Liver (tissue), 9 donors: ENCODE data around the gene DNAH5. TPM values are rescaled to one million over a fixed set of nuclear protein-coding genes. Genes with fewer than 3 reads are reported as not detected.

ENCODE experiments used
- DNase-seq: peaks from one replicate; pipeline ENCODE4 v3.0.0-alpha.2; 2017; ENCODE audit warnings: low spot score
- H3K27ac ChIP-seq, 2 donors: one replicate each; pipeline ENCODE4 v1.7.0; 2013; ENCODE audit warnings: inconsistent platforms in 2 of 2, low read length in 2 of 2, control low read depth in 1 of 2, low read depth in 1 of 2, mild to moderate bottlenecking in 1 of 2
- H3K27me3 ChIP-seq, 4 donors: one replicate each; pipeline versions ENCODE4 v1.6.1 to v1.7.0; 2013; ENCODE audit warnings: low read length in 3 of 4, inconsistent platforms in 1 of 4, mild to moderate bottlenecking in 1 of 4, moderate library complexity in 1 of 4; ENCODE audit not compliant: control insufficient read depth in 4 of 4, insufficient read depth in 4 of 4
- H3K36me3 ChIP-seq, 4 donors: one replicate each; pipeline versions ENCODE4 v1.6.1 to v1.7.0; 2013; ENCODE audit warnings: low read length in 3 of 4, mild to moderate bottlenecking in 3 of 4, low read depth in 1 of 4, moderate library complexity in 1 of 4; ENCODE audit not compliant: control insufficient read depth in 4 of 4, insufficient read depth in 3 of 4
- H3K4me1 ChIP-seq, 4 donors: one replicate each; pipeline versions ENCODE4 v1.6.1 to v1.7.0; 2013; ENCODE audit warnings: low read length in 3 of 4, mild to moderate bottlenecking in 3 of 4, moderate library complexity in 1 of 4; ENCODE audit not compliant: control insufficient read depth in 4 of 4, insufficient read depth in 4 of 4
- H3K4me3 ChIP-seq, 3 donors: one replicate each; pipeline versions ENCODE4 v1.6.1 to v1.7.0; 2013; ENCODE audit warnings: low read length in 3 of 3, control low read depth in 1 of 3, low read depth in 1 of 3, mild to moderate bottlenecking in 1 of 3
- H3K9ac ChIP-seq, 2 donors: one replicate each; pipeline ENCODE4 v1.7.0; 2013; ENCODE audit warnings: low read length in 2 of 2, mild to moderate bottlenecking in 2 of 2, moderate library complexity in 2 of 2, control low read depth in 1 of 2, low read depth in 1 of 2
- H3K9me3 ChIP-seq, 4 donors: one replicate each; pipeline versions ENCODE4 v1.6.1 to v1.7.0; 2013; ENCODE audit warnings: low read length in 3 of 4; ENCODE audit not compliant: control insufficient read depth in 4 of 4
- FOXA1 ChIP-seq: IDR thresholded peaks from 2 replicates; pipeline ENCODE4 v1.6.1; 2016; ENCODE audit warnings: antibody characterized with exemption
- FOXA2 ChIP-seq: IDR thresholded peaks from 2 replicates; pipeline ENCODE4 v1.6.1; 2016; ENCODE audit warnings: antibody characterized with exemption
- GABPA ChIP-seq, 2 donors: IDR thresholded peaks in 1 of 2; conservative IDR thresholded peaks in 1 of 2; 2 replicates each; pipeline ENCODE4 v1.6.1; 2016; ENCODE audit warnings: antibody characterized with exemption in 2 of 2, mild to moderate bottlenecking in 1 of 2, moderate library complexity in 1 of 2
- HNF4A ChIP-seq, 2 donors: conservative IDR thresholded peaks; 2 replicates each; pipeline ENCODE4 v1.6.1; 2016; ENCODE audit warnings: antibody characterized with exemption in 2 of 2, mild to moderate bottlenecking in 2 of 2
- HNF4G ChIP-seq: IDR thresholded peaks from 2 replicates; pipeline ENCODE4 v1.6.1; 2016; ENCODE audit warnings: antibody characterized with exemption
- JUND ChIP-seq, 2 donors: IDR thresholded peaks; 2 replicates each; pipeline ENCODE4 v1.6.1; 2016; ENCODE audit warnings: antibody characterized with exemption in 2 of 2
- NR2F2 ChIP-seq: IDR thresholded peaks from 2 replicates; pipeline ENCODE4 v1.6.1; 2016; ENCODE audit warnings: antibody characterized with exemption
- RAD21 ChIP-seq, 2 donors: IDR thresholded peaks; 2 replicates each; pipeline ENCODE4 v1.6.1; 2016; ENCODE audit warnings: antibody characterized with exemption in 2 of 2, mild to moderate bottlenecking in 2 of 2
- RXRA ChIP-seq, 2 donors: IDR thresholded peaks; 2 replicates each; pipeline ENCODE4 v1.6.1; 2017 to 2018; ENCODE audit warnings: antibody characterized with exemption in 2 of 2, mild to moderate bottlenecking in 1 of 2
- SP1 ChIP-seq: IDR thresholded peaks from 2 replicates; pipeline ENCODE4 v1.6.1; 2018; ENCODE audit warnings: antibody characterized with exemption, mild to moderate bottlenecking
- TAF1 ChIP-seq: conservative IDR thresholded peaks from 2 replicates; pipeline ENCODE4 v1.6.1; 2016; ENCODE audit warnings: antibody characterized with exemption, mild to moderate bottlenecking
- YY1 ChIP-seq: IDR thresholded peaks from 2 replicates; pipeline ENCODE4 v1.6.1; 2016; ENCODE audit warnings: antibody characterized with exemption, mild to moderate bottlenecking
- WGBS: extraction: QIAGEN DNeasy Blood & Tissue Kit; methylation state at CpG from one replicate; pipeline ENCODE4 v1.1.7; 2013; 5-methylcytosine and 5-hydroxymethylcytosine counted together
- polyA plus RNA-seq, 2 donors: library from polyadenylated mRNA; stranded (reverse) in 1 of 2; unstranded in 1 of 2; fragments of 200-250 nt in 1 of 2; fragments of >200 nt in 1 of 2; fragmentation: Nextera tagmentation in 1 of 2; extraction: Ambion mirVana in 1 of 2; gene quantifications; one replicate each; pipeline versions ENCODE4 v1.2.1 to v1.2.3, GENCODE V29; 2013 to 2015
- total RNA-seq, 2 donors: library from RNA; depleted of rRNA; stranded (reverse); fragments of >200 nt; gene quantifications; one replicate each; pipeline ENCODE4 v1.2.3, GENCODE V29; 2014
- TF ChIP-seq, protein P1 (sequence below): IDR thresholded peaks from 2 replicates; pipeline ENCODE4 v1.6.1; 2016; ENCODE audit warnings: antibody characterized with exemption
- TF ChIP-seq, protein P2 (sequence below): fragments of 150-350 bp; IDR thresholded peaks from 2 replicates; pipeline ENCODE4 v1.5.1; 2017; ENCODE audit warnings: improper control_type of control experiment, low read depth, low read length; ENCODE audit not compliant: missing input control
- donor health status: healthy.
- donor health status: healthy.
- donor health status: healthy.
- donor health status: healthy.
- donor health status: healthy.

DNAH5 gene
- total and polyA plus RNA-seq, 4 donors: 0.19 to 14.8 (median 4.4) TPM

DNA sequence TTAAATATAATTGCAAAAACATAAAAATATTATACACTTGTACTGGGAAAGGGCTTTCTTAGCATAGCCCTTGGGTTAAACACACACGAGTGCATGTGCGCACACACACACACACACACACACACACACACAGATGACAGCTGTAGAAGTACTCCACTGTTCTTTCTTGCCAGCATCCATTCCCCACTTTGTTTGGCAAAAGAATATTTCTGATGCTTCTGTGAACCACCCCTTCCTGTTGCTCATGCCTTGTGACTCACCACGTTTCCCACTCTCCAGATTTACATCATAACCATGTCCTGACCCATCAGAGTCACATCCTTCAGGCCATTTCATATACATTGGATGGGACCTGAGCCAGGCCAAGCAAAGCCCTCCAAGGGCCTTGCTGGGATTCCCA is 280.1 kb downstream of the DNAH5 start (continued):
- TF ChIP-seq, protein P1, sequence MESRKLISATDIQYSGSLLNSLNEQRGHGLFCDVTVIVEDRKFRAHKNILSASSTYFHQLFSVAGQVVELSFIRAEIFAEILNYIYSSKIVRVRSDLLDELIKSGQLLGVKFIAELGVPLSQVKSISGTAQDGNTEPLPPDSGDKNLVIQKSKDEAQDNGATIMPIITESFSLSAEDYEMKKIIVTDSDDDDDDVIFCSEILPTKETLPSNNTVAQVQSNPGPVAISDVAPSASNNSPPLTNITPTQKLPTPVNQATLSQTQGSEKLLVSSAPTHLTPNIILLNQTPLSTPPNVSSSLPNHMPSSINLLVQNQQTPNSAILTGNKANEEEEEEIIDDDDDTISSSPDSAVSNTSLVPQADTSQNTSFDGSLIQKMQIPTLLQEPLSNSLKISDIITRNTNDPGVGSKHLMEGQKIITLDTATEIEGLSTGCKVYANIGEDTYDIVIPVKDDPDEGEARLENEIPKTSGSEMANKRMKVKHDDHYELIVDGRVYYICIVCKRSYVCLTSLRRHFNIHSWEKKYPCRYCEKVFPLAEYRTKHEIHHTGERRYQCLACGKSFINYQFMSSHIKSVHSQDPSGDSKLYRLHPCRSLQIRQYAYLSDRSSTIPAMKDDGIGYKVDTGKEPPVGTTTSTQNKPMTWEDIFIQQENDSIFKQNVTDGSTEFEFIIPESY: no peak
- TF ChIP-seq TAF1: no peak
- TF ChIP-seq HNF4A (conservative IDR thresholded peaks at IDR 0.05): no peak
- TF ChIP-seq SP1: no peak
- TF ChIP-seq RXRA (IDR thresholded peaks at IDR 0.05): no peak
- no peak for TF ChIP-seq GABPA (IDR thresholded peaks at IDR 0.05 in 1 of 2, conservative IDR thresholded peaks at IDR 0.05 in 1 of 2)
- no peak for TF ChIP-seq FOXA2
- no peak for TF ChIP-seq NR2F2
- TF ChIP-seq JUND (IDR thresholded peaks at IDR 0.05): no peak
- TF ChIP-seq HNF4G: no peak
- TF ChIP-seq YY1: no peak

DNA sequence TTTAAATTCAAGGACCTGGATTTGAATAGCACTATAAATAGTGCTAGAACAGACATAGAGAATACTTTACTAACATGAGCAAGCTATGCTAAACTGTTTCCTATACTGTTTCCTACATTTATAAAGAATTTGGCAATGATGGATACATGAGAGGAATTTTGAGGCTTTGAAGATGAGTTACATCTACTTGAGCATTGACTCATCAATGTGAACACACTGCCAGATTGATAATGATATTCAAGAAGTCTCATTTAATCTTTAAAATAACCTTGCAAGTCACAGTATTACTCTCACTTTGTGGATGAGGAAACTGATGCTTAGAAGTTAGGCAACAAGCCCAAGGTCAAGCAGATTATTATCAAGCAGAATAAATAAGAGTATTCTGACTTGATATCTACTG is 281.9 kb downstream of the DNAH5 start:
- no peak for DNase-seq
- no peak overlapping the region for H3K4me3 ChIP-seq
- H3K27ac ChIP-seq: no peak overlapping the region
- no peaks in the 10 kb centered on the region for H3K4me1 ChIP-seq
- no peak for TF ChIP-seq TAF1
- TF ChIP-seq, protein P2, sequence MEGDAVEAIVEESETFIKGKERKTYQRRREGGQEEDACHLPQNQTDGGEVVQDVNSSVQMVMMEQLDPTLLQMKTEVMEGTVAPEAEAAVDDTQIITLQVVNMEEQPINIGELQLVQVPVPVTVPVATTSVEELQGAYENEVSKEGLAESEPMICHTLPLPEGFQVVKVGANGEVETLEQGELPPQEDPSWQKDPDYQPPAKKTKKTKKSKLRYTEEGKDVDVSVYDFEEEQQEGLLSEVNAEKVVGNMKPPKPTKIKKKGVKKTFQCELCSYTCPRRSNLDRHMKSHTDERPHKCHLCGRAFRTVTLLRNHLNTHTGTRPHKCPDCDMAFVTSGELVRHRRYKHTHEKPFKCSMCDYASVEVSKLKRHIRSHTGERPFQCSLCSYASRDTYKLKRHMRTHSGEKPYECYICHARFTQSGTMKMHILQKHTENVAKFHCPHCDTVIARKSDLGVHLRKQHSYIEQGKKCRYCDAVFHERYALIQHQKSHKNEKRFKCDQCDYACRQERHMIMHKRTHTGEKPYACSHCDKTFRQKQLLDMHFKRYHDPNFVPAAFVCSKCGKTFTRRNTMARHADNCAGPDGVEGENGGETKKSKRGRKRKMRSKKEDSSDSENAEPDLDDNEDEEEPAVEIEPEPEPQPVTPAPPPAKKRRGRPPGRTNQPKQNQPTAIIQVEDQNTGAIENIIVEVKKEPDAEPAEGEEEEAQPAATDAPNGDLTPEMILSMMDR: no peak
- TF ChIP-seq HNF4G: no peak
- H3K9ac ChIP-seq: no peak overlapping the region
- H3K27me3 ChIP-seq: no peaks in the 10 kb centered on the region
- H3K36me3 ChIP-seq: no peaks in the 10 kb centered on the region
- no peaks in the 10 kb centered on the region for H3K9me3 ChIP-seq

DNA sequence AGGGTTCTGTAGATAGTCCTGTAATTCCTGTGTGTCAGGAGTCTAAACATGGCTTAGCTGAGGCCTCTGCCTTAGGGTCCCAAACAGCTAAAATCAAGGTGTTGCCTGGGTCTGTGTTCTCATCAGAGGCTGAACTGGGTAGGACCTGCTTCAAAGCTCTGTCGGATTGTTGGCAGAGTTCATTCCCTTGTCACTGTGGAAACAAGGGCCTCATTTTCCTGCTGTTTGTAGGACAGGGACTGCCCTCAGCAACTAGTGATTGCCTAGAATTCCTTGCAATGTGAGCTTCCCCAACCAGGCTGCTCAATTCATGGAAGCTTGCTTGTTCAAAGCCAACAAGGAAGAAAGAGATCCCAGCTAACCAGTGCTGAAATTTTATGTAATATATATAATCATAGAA is 283.2 kb downstream of the DNAH5 start:
- no peaks in the 10 kb centered on the region for H3K9me3 ChIP-seq
- WGBS: 73% methylated on average over 1 of the region's 1 CpG
- TF ChIP-seq FOXA1 (no peak), FOXA2 (no peak)
- no peaks in the 10 kb centered on the region for H3K4me1 ChIP-seq
- no peak for DNase-seq
- H3K9ac ChIP-seq: no peak overlapping the region
- no peak overlapping the region for H3K27ac ChIP-seq
- no peaks in the 10 kb centered on the region for H3K27me3 ChIP-seq
- no peaks in the 10 kb centered on the region for H3K36me3 ChIP-seq
- no peak overlapping the region for H3K4me3 ChIP-seq

DNA sequence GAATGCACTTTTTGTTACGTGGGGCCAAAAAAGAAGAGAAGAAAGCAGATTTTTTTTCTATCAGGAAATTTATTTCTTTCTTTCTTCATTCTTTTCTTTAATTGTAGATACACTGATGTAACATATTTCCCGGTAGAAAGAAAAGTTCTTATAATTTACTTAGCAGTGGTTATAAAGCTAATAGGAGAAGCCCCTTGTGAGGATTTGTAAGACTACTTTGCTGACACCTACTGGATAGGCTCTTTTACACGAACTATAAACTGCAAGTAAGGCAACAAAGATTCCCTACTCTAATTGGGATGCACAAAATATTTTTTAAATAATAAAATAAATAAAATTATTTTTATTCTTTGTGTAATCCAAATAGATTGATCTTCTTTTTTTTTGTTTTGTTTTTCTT is 284.4 kb downstream of the DNAH5 start:
- H3K9ac ChIP-seq: no peak overlapping the region
- TF ChIP-seq, protein P1: no peak
- TF ChIP-seq RAD21 (IDR thresholded peaks at IDR 0.05): peak; percentile 60 to 61
- H3K27ac ChIP-seq: no peak overlapping the region
- DNase-seq: no peak
- H3K9me3 ChIP-seq: no peaks in the 10 kb centered on the region
- H3K36me3 ChIP-seq: no peaks in the 10 kb centered on the region
- H3K4me3 ChIP-seq: no peak overlapping the region
- H3K4me1 ChIP-seq: no peaks in the 10 kb centered on the region
- WGBS: 54% methylated on average over 3 of the region's 3 CpGs
- no peaks in the 10 kb centered on the region for H3K27me3 ChIP-seq
